DND-41 (cell line): ENCODE data around the gene FXYD6.

Experiments
- EZH2 ChIP-seq: IDR thresholded peaks from 3 replicates; pipeline ENCODE4 v1.6.1; 2012; ENCODE audit warnings: borderline replicate concordance, low read depth, mild to moderate bottlenecking, moderate library complexity, low read length, inconsistent platforms; ENCODE audit not compliant: severe bottlenecking
- TF ChIP-seq, protein P1 (sequence below): IDR thresholded peaks from 2 replicates; pipeline ENCODE4 v1.5.1; 2012; ENCODE audit warnings: borderline replicate concordance, low read length, moderate library complexity, mild to moderate bottlenecking; ENCODE audit not compliant: poor library complexity, severe bottlenecking; ENCODE audit errors: extremely low read depth

DNA sequence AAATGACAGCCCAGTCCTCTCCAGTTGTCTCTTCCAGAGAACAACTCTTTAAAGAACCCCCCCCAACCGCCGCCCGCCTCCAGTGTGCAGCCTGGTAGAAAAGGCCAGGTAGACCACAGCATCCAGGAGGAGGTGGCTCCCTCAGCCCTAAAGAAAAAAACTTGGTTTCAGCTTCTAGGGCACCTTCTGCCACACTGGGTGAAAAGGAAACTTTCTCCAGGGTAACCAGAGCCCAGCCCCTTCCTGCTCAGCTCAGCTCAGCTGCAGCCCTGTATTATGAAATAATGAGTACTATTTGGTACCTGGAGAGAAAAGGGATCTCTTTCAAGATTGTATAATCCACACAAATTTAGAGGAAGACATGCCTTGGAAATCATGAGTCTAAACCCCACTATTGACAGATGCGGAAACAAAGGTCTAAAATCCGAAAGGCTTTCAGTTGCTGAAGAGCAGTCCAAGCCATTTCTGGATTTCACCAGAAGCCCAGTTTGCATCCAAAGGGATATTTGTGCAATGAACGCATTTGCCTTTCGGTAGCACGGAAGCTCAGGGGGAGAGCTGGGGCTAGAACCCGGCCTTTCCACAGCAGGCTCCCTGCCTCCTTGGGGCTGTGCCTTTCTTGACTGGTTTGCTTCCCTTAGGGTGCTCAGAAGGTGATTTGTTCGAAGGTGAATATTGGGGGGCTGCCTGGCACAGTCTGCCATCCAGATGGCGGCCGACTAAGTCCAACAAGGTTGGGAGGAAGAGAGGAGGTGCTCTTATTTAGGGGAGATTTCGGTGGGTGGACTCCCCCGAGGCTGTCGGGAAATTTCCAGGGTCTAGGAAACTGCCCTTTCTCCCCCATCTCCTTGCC lies 3.3 kb downstream of the FXYD6 start:
- TF ChIP-seq, protein P1, sequence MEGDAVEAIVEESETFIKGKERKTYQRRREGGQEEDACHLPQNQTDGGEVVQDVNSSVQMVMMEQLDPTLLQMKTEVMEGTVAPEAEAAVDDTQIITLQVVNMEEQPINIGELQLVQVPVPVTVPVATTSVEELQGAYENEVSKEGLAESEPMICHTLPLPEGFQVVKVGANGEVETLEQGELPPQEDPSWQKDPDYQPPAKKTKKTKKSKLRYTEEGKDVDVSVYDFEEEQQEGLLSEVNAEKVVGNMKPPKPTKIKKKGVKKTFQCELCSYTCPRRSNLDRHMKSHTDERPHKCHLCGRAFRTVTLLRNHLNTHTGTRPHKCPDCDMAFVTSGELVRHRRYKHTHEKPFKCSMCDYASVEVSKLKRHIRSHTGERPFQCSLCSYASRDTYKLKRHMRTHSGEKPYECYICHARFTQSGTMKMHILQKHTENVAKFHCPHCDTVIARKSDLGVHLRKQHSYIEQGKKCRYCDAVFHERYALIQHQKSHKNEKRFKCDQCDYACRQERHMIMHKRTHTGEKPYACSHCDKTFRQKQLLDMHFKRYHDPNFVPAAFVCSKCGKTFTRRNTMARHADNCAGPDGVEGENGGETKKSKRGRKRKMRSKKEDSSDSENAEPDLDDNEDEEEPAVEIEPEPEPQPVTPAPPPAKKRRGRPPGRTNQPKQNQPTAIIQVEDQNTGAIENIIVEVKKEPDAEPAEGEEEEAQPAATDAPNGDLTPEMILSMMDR = no peak
- no peak for TF ChIP-seq EZH2
